DOHH2 (cell line): ENCODE results near the gene NOSTRIN.

Source experiments
- EZH2phosphoT487 ChIP-seq: fragments of 200-600 bp; sonication (generic); IDR thresholded peaks from 2 replicates; pipeline ENCODE4 v1.6.1; 2017; ENCODE audit warnings: borderline replicate concordance, mild to moderate bottlenecking, antibody characterized with exemption, low read length, moderate library complexity, mixed read lengths
- TF ChIP-seq, protein P1 (sequence below): fragments of 200-600 bp; sonication (generic); IDR thresholded peaks from one replicate; pipeline ENCODE4 v1.5.1; 2014; ENCODE audit warnings: antibody characterized with exemption, mild to moderate bottlenecking, low read depth, low read length; ENCODE audit not compliant: poor library complexity, severe bottlenecking

DNA sequence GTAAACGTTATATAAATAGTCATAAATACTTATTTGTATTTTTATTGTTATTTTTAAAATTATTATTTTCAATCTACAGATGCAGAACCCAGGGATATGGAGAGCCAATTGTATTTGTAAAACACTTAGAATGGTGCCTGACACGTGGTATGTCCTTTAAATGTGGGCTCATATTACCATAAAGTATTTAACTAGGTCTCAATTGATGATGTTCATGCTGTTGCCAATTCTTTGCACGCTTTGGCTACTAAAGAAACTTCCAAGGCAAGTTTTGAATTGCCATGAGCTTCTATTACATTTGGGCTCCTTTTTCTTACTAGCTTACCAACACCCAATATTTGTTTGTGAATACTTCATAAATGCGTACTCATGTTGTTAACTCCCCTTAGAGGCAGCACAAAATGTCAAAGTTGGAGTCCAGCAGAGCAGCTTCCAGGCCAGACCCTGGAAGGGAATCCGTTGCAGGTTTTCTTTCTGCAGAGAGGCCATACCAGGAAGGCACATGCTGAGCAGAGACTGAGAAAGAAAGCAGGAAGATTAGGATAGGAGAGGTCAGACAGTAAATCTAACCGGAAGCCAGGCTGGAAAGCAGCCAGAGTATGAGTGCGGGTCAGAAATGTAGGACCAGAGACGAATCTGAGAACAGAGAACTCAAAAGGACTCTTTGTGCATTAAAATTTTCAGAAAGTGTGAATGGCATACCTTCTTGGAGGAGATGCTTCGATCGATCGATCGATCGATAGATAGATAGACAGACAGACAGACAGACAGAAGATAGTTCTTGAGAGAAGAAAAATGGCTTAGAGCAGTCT is 4.2 kb upstream of the NOSTRIN start:
- TF ChIP-seq, protein P1, sequence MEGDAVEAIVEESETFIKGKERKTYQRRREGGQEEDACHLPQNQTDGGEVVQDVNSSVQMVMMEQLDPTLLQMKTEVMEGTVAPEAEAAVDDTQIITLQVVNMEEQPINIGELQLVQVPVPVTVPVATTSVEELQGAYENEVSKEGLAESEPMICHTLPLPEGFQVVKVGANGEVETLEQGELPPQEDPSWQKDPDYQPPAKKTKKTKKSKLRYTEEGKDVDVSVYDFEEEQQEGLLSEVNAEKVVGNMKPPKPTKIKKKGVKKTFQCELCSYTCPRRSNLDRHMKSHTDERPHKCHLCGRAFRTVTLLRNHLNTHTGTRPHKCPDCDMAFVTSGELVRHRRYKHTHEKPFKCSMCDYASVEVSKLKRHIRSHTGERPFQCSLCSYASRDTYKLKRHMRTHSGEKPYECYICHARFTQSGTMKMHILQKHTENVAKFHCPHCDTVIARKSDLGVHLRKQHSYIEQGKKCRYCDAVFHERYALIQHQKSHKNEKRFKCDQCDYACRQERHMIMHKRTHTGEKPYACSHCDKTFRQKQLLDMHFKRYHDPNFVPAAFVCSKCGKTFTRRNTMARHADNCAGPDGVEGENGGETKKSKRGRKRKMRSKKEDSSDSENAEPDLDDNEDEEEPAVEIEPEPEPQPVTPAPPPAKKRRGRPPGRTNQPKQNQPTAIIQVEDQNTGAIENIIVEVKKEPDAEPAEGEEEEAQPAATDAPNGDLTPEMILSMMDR = no peak
- TF ChIP-seq EZH2phosphoT487 = no peak
